GM12878 (cell line): ENCODE measurements around the gene YARS2. TPM values are rescaled to one million over a fixed set of nuclear protein-coding genes. Genes with fewer than 3 reads are reported as not detected.

Source experiments
- ATAC-seq: fragments of 200-7000 bp; cut with Tn5 transposase; 3 replicates; pipeline ENCODE4 v1.9.1; 2020; ENCODE audit warnings: mild to moderate bottlenecking, moderate library complexity
- BruUV-seq: library from RNA; stranded (reverse); fragments of 400-500 nt; replicated peaks from 2 replicates; lab custom pipeline; 2021; lab: Mats Ljungman, UMichigan
- CTCF ChIA-PET: fragments of 300-600 bp; sonication (Branson Sonifier 250); formaldehyde crosslinking; extraction: SDS; loops from one replicate; lab custom pipeline; 2021; ENCODE audit warnings: inconsistent platforms; lab: Yijun Ruan, JAX
- POLR2A ChIA-PET: fragments of 350-600 bp; formaldehyde crosslinking; extraction: SDS; loops from one replicate; lab custom pipeline; 2021; ENCODE audit warnings: inconsistent platforms; lab: Charles Lee
- RAD21 ChIA-PET: fragments of 300-600 bp; sonication (Branson Sonifier 250); formaldehyde crosslinking; loops from one replicate; lab custom pipeline; 2023; ENCODE audit warnings: antibody characterized with exemption; ENCODE audit not compliant: unreplicated experiment; lab: Charles Lee
- SMC1A ChIA-PET: fragments of 300-600 bp; sonication (Branson Sonifier 250); formaldehyde crosslinking; loops from one replicate; lab custom pipeline; 2023; ENCODE audit not compliant: unreplicated experiment, uncharacterized antibody; lab: Charles Lee
- DNase-seq: peaks from one replicate; pipeline ENCODE4 v3.0.0-alpha.2; 2011; ENCODE audit warnings: low read depth, low spot score
- FAIRE-seq: peaks from 3 replicates; lab custom pipeline; 2011; peaks lifted over from hg19 to GRCh38; lab: Jason Lieb, UNC
- H2AFZ ChIP-seq: 2 replicates; pipeline ENCODE4 v1.6.0; 2011; ENCODE audit warnings: low read depth, low read length, control low read depth; ENCODE audit not compliant: control insufficient read depth
- H3K27ac ChIP-seq: 2 replicates; pipeline ENCODE4 v1.5.1; 2011; ENCODE audit warnings: control low read depth; ENCODE audit not compliant: control insufficient read depth, insufficient read depth
- H3K27me3 ChIP-seq, 2 experiments: replicated peaks in 1 of 2; 2 replicates each; pipeline versions ENCODE4 v1.6.0 to v1.6.1; 2011; ENCODE audit warnings: low read length in 1 of 2; ENCODE audit not compliant: control insufficient read depth in 2 of 2, insufficient read depth in 2 of 2
- H3K36me3 ChIP-seq, 2 experiments: 2 replicates each; pipeline ENCODE4 v1.5.1; 2011; ENCODE audit warnings: low read length in 1 of 2; ENCODE audit not compliant: control insufficient read depth in 2 of 2, insufficient read depth in 2 of 2
- H3K4me1 ChIP-seq: 2 replicates; pipeline ENCODE4 v1.6.1; 2011; ENCODE audit warnings: mild to moderate bottlenecking, low read length, moderate library complexity, mixed read lengths; ENCODE audit not compliant: control insufficient read depth, insufficient read depth
- H3K4me2 ChIP-seq: 2 replicates; pipeline ENCODE4 v1.6.0; 2011; ENCODE audit warnings: control low read depth; ENCODE audit not compliant: control insufficient read depth, insufficient read depth
- H3K4me3 ChIP-seq: fragments of 200-600 bp; sonication (generic); 2 replicates; pipeline ENCODE4 v1.5.1; 2016
- H3K79me2 ChIP-seq: 2 replicates; pipeline ENCODE4 v1.6.0; 2011; ENCODE audit warnings: low read length; ENCODE audit not compliant: control insufficient read depth, insufficient read depth
- H3K9ac ChIP-seq: 2 replicates; pipeline ENCODE4 v1.8.0; 2011; ENCODE audit warnings: low read length, control low read depth, mixed read lengths; ENCODE audit not compliant: control insufficient read depth, insufficient read depth
- H3K9me3 ChIP-seq: replicated peaks from 3 replicates; pipeline ENCODE4 v1.5.1; 2011; ENCODE audit warnings: mild to moderate bottlenecking, low read length; ENCODE audit not compliant: control insufficient read depth, insufficient read depth
- H4K20me1 ChIP-seq: 2 replicates; pipeline ENCODE4 v1.6.0; 2011; ENCODE audit not compliant: control insufficient read depth, insufficient read depth
- DPF2 ChIP-seq: fragments of 450-650 bp; IDR thresholded peaks from 2 replicates; pipeline ENCODE4 v1.6.1; 2017; ENCODE audit warnings: mild to moderate bottlenecking
- MYC ChIP-seq: IDR thresholded peaks from 2 replicates; pipeline ENCODE4 v1.6.1; 2011; ENCODE audit warnings: mild to moderate bottlenecking, low read length, moderate library complexity, inconsistent platforms; ENCODE audit not compliant: insufficient read depth, insufficient replicate concordance, insufficient read length, severe bottlenecking
- NFYA ChIP-seq: IDR thresholded peaks from 2 replicates; pipeline ENCODE4 v1.6.1; 2011; ENCODE audit warnings: low read depth, mild to moderate bottlenecking, low read length, improper control_type of control experiment, borderline replicate concordance
- PKNOX1 ChIP-seq: fragments of 450-650 bp; IDR thresholded peaks from 2 replicates; pipeline ENCODE4 v1.6.1; 2016; ENCODE audit warnings: mild to moderate bottlenecking
- SPI1 ChIP-seq: IDR thresholded peaks from 2 replicates; pipeline ENCODE4 v1.6.1; 2011; ENCODE audit warnings: low read depth, mild to moderate bottlenecking, low read length, moderate library complexity, borderline replicate concordance; ENCODE audit not compliant: insufficient read depth
- STAT1 ChIP-seq: fragments of 450-650 bp; conservative IDR thresholded peaks from 2 replicates; pipeline ENCODE4 v1.6.1; 2014; ENCODE audit warnings: antibody characterized with exemption, mild to moderate bottlenecking
- WRNIP1 ChIP-seq: IDR thresholded peaks from 2 replicates; pipeline ENCODE4 v1.6.1; 2011; ENCODE audit warnings: low read depth, low read length, improper control_type of control experiment, borderline replicate concordance
- WGBS: methylation state at CpG from one replicate; pipeline ENCODE4 v1.1.6; 2016; ENCODE audit warnings: low lambda C conversion rate; ENCODE audit not compliant: insufficient replicate concordance, insufficient coverage; ENCODE audit errors: missing lambda C conversion rate; 5-methylcytosine and 5-hydroxymethylcytosine counted together
- in situ Hi-C: fragments of 300-500 bp; cut with MboI; formaldehyde crosslinking; loops from 9 replicates; pipeline ENCODE4 v1.14.3; 2018; ENCODE audit warnings: mixed read lengths
- intact Hi-C: fragments of 100-400 bp; cut with micrococcal nuclease; formaldehyde crosslinking; loops from one replicate; pipeline ENCODE4 v1.14.2; 2022; ENCODE audit not compliant: unreplicated experiment
- polyA plus RNA-seq, 11 experiments: library from polyadenylated mRNA; depleted of rRNA in 4 of 11; unstranded in 6 of 11; stranded (reverse) in 5 of 11; fragments of >200 nt; fragmentation: Nextera tagmentation in 4 of 11; fragmentation: Illumina TruSeq in 1 of 11; extraction: Ambion mirVana in 4 of 11; extraction: Trizol in 1 of 11; gene quantifications; 1 replicate in 1 of 11; 2 replicates in 10 of 11; pipeline versions ENCODE4 v1.2.1 to v1.2.3, GENCODE V29; 2011 to 2016; ENCODE audit warnings: inconsistent platforms in 2 of 11, missing spikeins in 2 of 11, low read depth in 1 of 11
- small RNA-seq: library from RNA; depleted of rRNA; stranded (forward); fragments of <200 nt; gene quantifications from one replicate; pipeline ENCODE3, GENCODE V24; 2014
- total RNA-seq, 4 experiments: library from RNA; depleted of rRNA in 3 of 4; stranded (reverse); fragments of >200 nt in 3 of 4; fragmentation: Illumina TruSeq in 1 of 4; extraction: Trizol in 1 of 4; gene quantifications; 2 replicates each; pipeline versions ENCODE4 v1.2.1 to v1.2.3, GENCODE V29; 2013 to 2021

The YARS2 gene
- total and polyA plus RNA-seq, 10 of the 15 experiments (the other 5 are each of a cell fraction or from before 2014, with no cell fraction given): 13.4 to 46.7 (median 29.6) TPM

- TF ChIP-seq NFYA (no peak), MYC (no peak), STAT1 (no peak), WRNIP1 (no peak), DPF2 (no peak), PKNOX1 (no peak), SPI1 (no peak)
- H3K27me3 ChIP-seq: no peaks in the 10 kb centered on the region
- peaks cover 0 to 1% of the 10 kb centered on the region in 2 experiments; a peak in 1 of 4 replicates for H3K36me3 ChIP-seq
- H3K27ac ChIP-seq: no peak overlapping the region
- peaks cover 57% of the 10 kb centered on the region for H3K79me2 ChIP-seq
- ChIA-PET POLR2A (no interaction called here), SMC1A (interaction anchor here (0.7 to 1.6 kb wide), 3 partner anchors 9 to 33 kb away, joined by 3 to 8 read pairs (median 4); no protein-coding TSS in a partner anchor), CTCF (no interaction called here), RAD21 (no interaction called here)
- H3K9me3 ChIP-seq: peaks cover 1% of the 10 kb centered on the region; the same call in 1 of the 3 replicates
- H3K4me1 ChIP-seq: no peaks in the 10 kb centered on the region
- H3K4me3 ChIP-seq: no peak overlapping the region
- no peak overlapping the region for H3K4me2 ChIP-seq
- ATAC-seq: peak; percentile 31; the same call in 1 of the 3 replicates
- intact Hi-C loops (no loop called here), in situ Hi-C loops (no loop called here)
- BruUV-seq: no TSS peak
- 83% methylated on average over 1 of the region's 1 CpG for WGBS
- H4K20me1 ChIP-seq: no peaks in the 10 kb centered on the region; the same call in 1 of the 2 replicates
- peak; percentile 47 for FAIRE-seq
- no peak for DNase-seq
- no peak overlapping the region for H2AFZ ChIP-seq
- no peak overlapping the region for H3K9ac ChIP-seq
These were observed 58.3 kb downstream of the YARS2 start for GRCh38 chr12:32697445-32697844.

Small RNA genes lying within 50 kb of the gene (small RNA-seq; reads per million reads assigned to genes)
- not detected for gene RF00019

Other genes starting within 250 kb of the YARS2 start
- gene DNM1L, start 76.6 kb downstream of the YARS2 start, total RNA-seq (2014; rRNA removed): 65.2 and 76.6 TPM in 2 replicates
- gene DNM1L, start 76.6 kb downstream of the YARS2 start, total RNA-seq (2014; rRNA removed; fragmentation: Illumina TruSeq; extraction: Trizol): 84.5 and 87.8 TPM in 2 replicates
- 63.2 and 64.6 TPM in 2 replicates for gene DNM1L, start 76.6 kb downstream of the YARS2 start, total RNA-seq (2021)
- gene DNM1L, start 76.6 kb downstream of the YARS2 start, polyA plus RNA-seq (2011; rRNA removed): 201 and 337 TPM in 2 replicates
- 75.5 and 92.0 TPM in 2 replicates for gene DNM1L, start 76.6 kb downstream of the YARS2 start, polyA plus RNA-seq (2014; fragmentation: Illumina TruSeq; extraction: Trizol)
- gene DNM1L, start 76.6 kb downstream of the YARS2 start, polyA plus RNA-seq (2014; fragmentation: Nextera tagmentation; extraction: Ambion mirVana): 10 to 100 TPM; 23.1 to 29.3 TPM
- gene DNM1L, start 76.6 kb downstream of the YARS2 start, polyA plus RNA-seq (2014; rRNA removed): 51.5 and 61.3 TPM in 2 replicates
- gene DNM1L, start 76.6 kb downstream of the YARS2 start, polyA plus RNA-seq (2016; fragmentation: Nextera tagmentation; extraction: Ambion mirVana): 10 to 100 TPM; 57.6 to 64.7 TPM
- not detected in 2 replicates for gene PKP2, start 140.9 kb upstream of the YARS2 start, total RNA-seq (2014; rRNA removed)
- gene PKP2, start 140.9 kb upstream of the YARS2 start, total RNA-seq (2014; rRNA removed; fragmentation: Illumina TruSeq; extraction: Trizol): not detected in 2 replicates
- gene PKP2, start 140.9 kb upstream of the YARS2 start, total RNA-seq (2021): 0.05 and 0.08 TPM in 2 replicates
- gene PKP2, start 140.9 kb upstream of the YARS2 start, polyA plus RNA-seq (2011; rRNA removed): 4.1 and 5.6 TPM in 2 replicates
- 0.09 TPM in 1 of 2 replicates, not detected in the other for gene PKP2, start 140.9 kb upstream of the YARS2 start, polyA plus RNA-seq (2014; fragmentation: Illumina TruSeq; extraction: Trizol)
- under 1 TPM; 0.02 to 0.13 TPM for gene PKP2, start 140.9 kb upstream of the YARS2 start, polyA plus RNA-seq (2014; fragmentation: Nextera tagmentation; extraction: Ambion mirVana)
- not detected in 2 replicates for gene PKP2, start 140.9 kb upstream of the YARS2 start, polyA plus RNA-seq (2014; rRNA removed)
- gene PKP2, start 140.9 kb upstream of the YARS2 start, polyA plus RNA-seq (2016; fragmentation: Nextera tagmentation; extraction: Ambion mirVana): under 1 TPM in 1 of 2 experiments, not detected in 1; 0.05 TPM